ENCODE results near the gene DHODH.
A peak's percentile ranks its signal among the peaks of the same experiment; 100 is the strongest.
"Not testable (repeated sequence)": the region's sequence is repeated elsewhere in the genome, so short reads cannot be mapped to it uniquely, and the experiment has no call there.

The DHODH gene

GRCh38 chr16:72008424-72009216 is at the start of gene DHODH:
DHODH (plus strand) TSS chr16:72008744; CDS start chr16:72008765, 21 bp downstream.
- peak; percentile 87 for DNase-seq

- peak; percentile 79 for DNase-seq
These were observed 47.2 kb upstream of the DHODH start for GRCh38 chr16:71961066-71962039.

GRCh38 chr16:71963125-71963875 is 45.2 kb upstream of the DHODH start:
- DNase-seq = no peak

GRCh38 chr16:71965223-71965622 is 43.3 kb upstream of the DHODH start:
- no peak for DNase-seq

- no peak for DNase-seq
These were observed 41.6 kb upstream of the DHODH start for GRCh38 chr16:71966932-71967331.

GRCh38 chr16:71969353-71969752 is 39.2 kb upstream of the DHODH start:
- DNase-seq = no peak

GRCh38 chr16:71971571-71971970 is 37.0 kb upstream of the DHODH start:
- no peak for DNase-seq

- DNase-seq = no peak
These were observed 36.2 kb upstream of the DHODH start for GRCh38 chr16:71972356-71972755.

- no peak for DNase-seq
These were observed 35.5 kb upstream of the DHODH start for GRCh38 chr16:71973001-71973400.

- DNase-seq = no peak
These were observed 34.3 kb upstream of the DHODH start for GRCh38 chr16:71974068-71974818.

GRCh38 chr16:71985262-71985974 is 23.1 kb upstream of the DHODH start:
- no peak for DNase-seq

GRCh38 chr16:71986131-71986530 is 22.4 kb upstream of the DHODH start:
- DNase-seq = no peak

GRCh38 chr16:71995038-71995437 is 13.5 kb upstream of the DHODH start:
- DNase-seq = no peak

GRCh38 chr16:71997578-71997977 is 11.0 kb upstream of the DHODH start:
- DNase-seq = not testable (repeated sequence)

- DNase-seq = no peak
These were observed 7.2 kb upstream of the DHODH start for GRCh38 chr16:72001180-72001874.

- no peak for DNase-seq
These were observed 5.9 kb upstream of the DHODH start for GRCh38 chr16:72002619-72003018.

GRCh38 chr16:72008065-72008423 is 500 bp upstream of the DHODH start:
- DNase-seq = not testable (repeated sequence)

GRCh38 chr16:72009779-72010178 is 1.2 kb downstream of the DHODH start:
- no peak for DNase-seq

GRCh38 chr16:72012607-72013006 is 4.1 kb downstream of the DHODH start:
- no peak for DNase-seq

GRCh38 chr16:72013389-72013788 is 4.8 kb downstream of the DHODH start:
- no peak for DNase-seq
